DOHH2 (cell line): ENCODE measurements around the gene CLEC17A.

Experiments used
- CTCF ChIP-seq: fragments of 200-600 bp; sonication (generic); IDR thresholded peaks from one replicate; pipeline ENCODE4 v1.5.1; 2014; ENCODE audit warnings: antibody characterized with exemption, mild to moderate bottlenecking, low read depth, low read length; ENCODE audit not compliant: poor library complexity, severe bottlenecking
- EZH2phosphoT487 ChIP-seq: fragments of 200-600 bp; sonication (generic); IDR thresholded peaks from 2 replicates; pipeline ENCODE4 v1.6.1; 2017; ENCODE audit warnings: borderline replicate concordance, mild to moderate bottlenecking, antibody characterized with exemption, low read length, moderate library complexity, mixed read lengths

DNA sequence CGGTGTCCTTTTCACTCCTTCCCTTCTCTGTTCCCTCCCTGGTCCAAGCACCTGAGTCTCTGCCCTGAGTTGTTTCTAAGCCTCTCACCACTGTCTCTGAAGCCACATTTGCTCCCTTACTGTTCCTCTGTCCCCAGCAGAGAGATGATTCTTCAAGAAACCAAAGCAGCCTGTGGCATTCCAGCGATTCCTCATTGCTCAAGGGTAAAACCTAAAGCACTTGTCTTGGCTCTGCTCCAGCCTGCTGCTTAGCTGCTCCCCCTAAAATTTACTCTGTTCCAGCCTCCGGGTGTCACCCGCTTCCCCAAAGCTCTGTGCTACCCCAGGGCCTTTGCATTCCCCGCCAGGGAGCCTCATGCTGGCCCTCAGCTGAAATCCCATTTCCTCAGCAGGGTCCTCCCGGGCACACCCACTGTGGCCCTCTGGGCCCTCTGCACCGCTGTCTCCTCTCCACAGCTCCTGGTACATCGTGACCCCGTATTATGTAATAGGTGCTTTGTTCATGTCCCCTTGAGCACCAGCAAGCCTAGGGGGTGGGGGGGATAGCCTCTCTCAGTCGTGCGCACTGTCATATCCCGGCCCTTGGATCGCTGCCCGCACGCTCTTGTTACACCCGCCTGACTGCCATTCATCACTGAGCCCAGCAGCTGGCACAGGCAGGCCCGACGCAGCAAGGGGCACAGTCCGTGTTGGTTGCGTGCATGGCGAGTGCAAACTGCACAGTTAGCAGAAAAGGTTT, 37.7 kb upstream of the CLEC17A start:
- TF ChIP-seq CTCF: no peak
- TF ChIP-seq EZH2phosphoT487: no peak
